Measurements from ENCODE around the gene SLC2A11.

The SLC2A11 gene

DNA sequence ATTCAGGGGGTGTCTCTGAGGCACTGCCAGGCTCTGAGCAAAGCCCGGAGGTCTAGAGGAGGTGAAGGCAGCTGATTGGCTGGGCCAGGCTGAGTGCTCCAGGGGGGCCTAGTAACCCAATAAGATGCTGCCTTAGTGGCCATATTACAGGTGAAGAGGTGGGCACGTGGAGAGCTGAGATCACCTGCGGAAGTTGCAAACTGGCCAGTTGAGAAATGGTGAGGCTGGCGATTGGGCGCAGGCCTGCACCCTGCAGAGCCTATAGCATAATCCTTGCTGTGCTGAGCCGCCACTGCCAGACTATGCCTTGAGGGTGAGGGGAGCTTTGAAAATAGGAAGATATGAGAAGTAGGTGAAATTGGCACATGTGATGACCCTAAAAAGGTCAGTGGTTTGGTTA lies 40.5 kb upstream of the SLC2A11 start:
- DNase-seq (ENCODE audit: low read depth): no peak
- TF ChIP-seq MYC (IDR thresholded peaks at IDR 0.05; ENCODE audit: low read depth, low read length) (no peak), POLR2A (IDR thresholded peaks at IDR 0.05; ENCODE audit: extremely low read depth, insufficient read length) (no peak)
- TF ChIP-seq, protein P1, sequence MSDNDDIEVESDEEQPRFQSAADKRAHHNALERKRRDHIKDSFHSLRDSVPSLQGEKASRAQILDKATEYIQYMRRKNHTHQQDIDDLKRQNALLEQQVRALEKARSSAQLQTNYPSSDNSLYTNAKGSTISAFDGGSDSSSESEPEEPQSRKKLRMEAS (IDR thresholded peaks at IDR 0.05; ENCODE audit: low read depth, low read length): no peak
- TF ChIP-seq, protein P2, sequence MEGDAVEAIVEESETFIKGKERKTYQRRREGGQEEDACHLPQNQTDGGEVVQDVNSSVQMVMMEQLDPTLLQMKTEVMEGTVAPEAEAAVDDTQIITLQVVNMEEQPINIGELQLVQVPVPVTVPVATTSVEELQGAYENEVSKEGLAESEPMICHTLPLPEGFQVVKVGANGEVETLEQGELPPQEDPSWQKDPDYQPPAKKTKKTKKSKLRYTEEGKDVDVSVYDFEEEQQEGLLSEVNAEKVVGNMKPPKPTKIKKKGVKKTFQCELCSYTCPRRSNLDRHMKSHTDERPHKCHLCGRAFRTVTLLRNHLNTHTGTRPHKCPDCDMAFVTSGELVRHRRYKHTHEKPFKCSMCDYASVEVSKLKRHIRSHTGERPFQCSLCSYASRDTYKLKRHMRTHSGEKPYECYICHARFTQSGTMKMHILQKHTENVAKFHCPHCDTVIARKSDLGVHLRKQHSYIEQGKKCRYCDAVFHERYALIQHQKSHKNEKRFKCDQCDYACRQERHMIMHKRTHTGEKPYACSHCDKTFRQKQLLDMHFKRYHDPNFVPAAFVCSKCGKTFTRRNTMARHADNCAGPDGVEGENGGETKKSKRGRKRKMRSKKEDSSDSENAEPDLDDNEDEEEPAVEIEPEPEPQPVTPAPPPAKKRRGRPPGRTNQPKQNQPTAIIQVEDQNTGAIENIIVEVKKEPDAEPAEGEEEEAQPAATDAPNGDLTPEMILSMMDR (IDR thresholded peaks at IDR 0.05; ENCODE audit: low read depth, low read length): no peak
- H3K4me3 ChIP-seq (ENCODE audit: low read depth, low read length): no peak overlapping the region

GRCh38 chr22:23818541-23818940 lies 39.1 kb upstream of the SLC2A11 start:
- H3K4me3 ChIP-seq (ENCODE audit: low read depth, low read length): no peak overlapping the region
- DNase-seq (ENCODE audit: low read depth): no peak
- TF ChIP-seq, protein P2 (IDR thresholded peaks at IDR 0.05; ENCODE audit: low read depth, low read length): no peak
- no peak for TF ChIP-seq POLR2A (IDR thresholded peaks at IDR 0.05; ENCODE audit: extremely low read depth, insufficient read length)
- no peak for TF ChIP-seq MYC (IDR thresholded peaks at IDR 0.05; ENCODE audit: low read depth, low read length)
- TF ChIP-seq, protein P1 (IDR thresholded peaks at IDR 0.05; ENCODE audit: low read depth, low read length): no peak

DNA sequence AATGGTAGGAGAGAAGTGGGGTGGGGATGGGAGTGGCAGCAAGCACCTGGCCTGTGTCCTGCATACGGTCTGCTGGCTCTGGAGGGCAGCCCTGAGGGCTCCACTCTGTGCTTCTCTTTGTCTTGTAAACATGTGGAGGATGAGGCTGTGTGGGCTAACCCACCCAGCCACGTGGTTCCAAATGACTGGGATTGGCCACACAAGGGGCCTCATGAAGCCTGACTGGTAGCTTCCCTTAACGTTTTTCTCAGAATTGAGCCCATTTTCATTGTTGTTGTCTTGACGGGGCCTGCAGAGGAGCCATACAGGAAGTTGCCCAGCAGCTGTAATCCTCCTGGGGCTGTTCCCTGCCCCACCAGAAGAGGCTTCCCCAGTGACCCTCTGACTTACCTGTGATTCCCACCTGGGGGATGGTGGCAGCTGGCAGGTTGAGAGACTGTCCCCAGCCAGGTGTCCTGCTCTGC lies 36.9 kb upstream of the SLC2A11 start:
- DNase-seq (ENCODE audit: low read depth): peak; percentile 47
- TF ChIP-seq, protein P1 (IDR thresholded peaks at IDR 0.05; ENCODE audit: low read depth, low read length): peak; percentile 23; the same call in 1 of the 2 replicates
- no peak for TF ChIP-seq MYC (IDR thresholded peaks at IDR 0.05; ENCODE audit: low read depth, low read length)
- H3K4me3 ChIP-seq (ENCODE audit: low read depth, low read length): no peak overlapping the region

GRCh38 chr22:23822101-23822671 lies 35.5 kb upstream of the SLC2A11 start:
- DNase-seq (ENCODE audit: low read depth): no peak
- H3K4me3 ChIP-seq (ENCODE audit: low read depth, low read length): no peak overlapping the region
- TF ChIP-seq MYC (IDR thresholded peaks at IDR 0.05; ENCODE audit: low read depth, low read length) (no peak), POLR2A (IDR thresholded peaks at IDR 0.05; ENCODE audit: extremely low read depth, insufficient read length) (no peak)
- TF ChIP-seq, protein P1 (IDR thresholded peaks at IDR 0.05; ENCODE audit: low read depth, low read length): no peak
- TF ChIP-seq, protein P2 (IDR thresholded peaks at IDR 0.05; ENCODE audit: low read depth, low read length): no peak

DNA sequence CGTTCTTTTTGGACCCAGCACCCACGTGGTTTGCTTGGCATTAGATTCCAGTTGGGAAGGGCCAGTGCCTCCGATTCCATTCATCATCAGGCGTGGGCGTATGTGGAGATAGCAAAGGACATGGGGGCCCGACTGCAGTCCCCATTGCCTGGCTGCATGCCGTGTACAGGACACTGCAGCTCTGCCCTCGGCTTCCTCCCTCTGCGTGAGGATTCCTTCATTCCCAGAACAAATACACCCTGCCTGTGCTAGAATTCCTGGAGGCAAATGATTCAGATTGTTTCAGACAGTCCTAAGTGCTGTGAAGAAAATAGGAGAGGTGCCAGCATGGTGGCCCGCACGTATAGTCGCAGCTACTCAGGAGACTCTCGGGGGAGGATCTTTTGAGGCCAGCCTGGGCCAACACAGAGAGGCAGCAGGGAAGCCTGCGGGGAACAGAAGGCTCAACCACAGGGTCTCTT lies 34.3 kb upstream of the SLC2A11 start:
- H3K4me3 ChIP-seq (ENCODE audit: low read depth, low read length): no peak overlapping the region
- no peak for DNase-seq (ENCODE audit: low read depth)
- TF ChIP-seq MYC (IDR thresholded peaks at IDR 0.05; ENCODE audit: low read depth, low read length) (no peak), POLR2A (IDR thresholded peaks at IDR 0.05; ENCODE audit: extremely low read depth, insufficient read length) (no peak)
- TF ChIP-seq, protein P2 (IDR thresholded peaks at IDR 0.05; ENCODE audit: low read depth, low read length): no peak

GRCh38 chr22:23824476-23825245 lies 33.0 kb upstream of the SLC2A11 start:
- DNase-seq (ENCODE audit: low read depth): no peak
- TF ChIP-seq, protein P1 (IDR thresholded peaks at IDR 0.05; ENCODE audit: low read depth, low read length): no peak
- TF ChIP-seq POLR2A (IDR thresholded peaks at IDR 0.05; ENCODE audit: extremely low read depth, insufficient read length) (no peak), MYC (IDR thresholded peaks at IDR 0.05; ENCODE audit: low read depth, low read length) (no peak)
- TF ChIP-seq, protein P2 (IDR thresholded peaks at IDR 0.05; ENCODE audit: low read depth, low read length): no peak
- H3K4me3 ChIP-seq (ENCODE audit: low read depth, low read length): no peak overlapping the region

Measured in NB4 (cell line).